Activated CD4-positive, alpha-beta memory T cell treated with anti-CD3 and anti-CD28 coated beads, Interleukin-2, amount 10 ng/mL, durations not matched to agents 7 days and 5 days (primary cell): ENCODE data around the gene TNFRSF18. TPM values are rescaled to one million over a fixed set of nuclear protein-coding genes. Genes with fewer than 3 reads are reported as not detected.
"Not testable (repeated sequence)": the region's sequence is repeated elsewhere in the genome, so short reads cannot be mapped to it uniquely, and the experiment has no call there.

Experiments
- CTCF ChIA-PET: fragments of 350-600 bp; sonication (Branson Sonifier 250); formaldehyde crosslinking; loops from one replicate; lab custom pipeline; 2021; ENCODE audit warnings: antibody characterized with exemption, inconsistent platforms; lab: Charles Lee
- POLR2A ChIA-PET: fragments of 350-600 bp; sonication (Branson Sonifier 250); formaldehyde crosslinking; loops from one replicate; lab custom pipeline; 2021; ENCODE audit warnings: antibody characterized with exemption; lab: Charles Lee
- DNase-seq: peaks from one replicate; pipeline ENCODE4 v3.0.0-alpha.2; 2020
- H3K27ac Mint-ChIP-seq: one replicate; pipeline ENCODE4 v1.8.0; 2021; ENCODE audit warnings: mild to moderate bottlenecking, mixed read lengths
- H3K27me3 Mint-ChIP-seq: one replicate; pipeline ENCODE4 v1.8.0; 2021; ENCODE audit warnings: mixed read lengths
- H3K36me3 Mint-ChIP-seq: one replicate; pipeline ENCODE4 v1.8.0; 2021; ENCODE audit warnings: low read depth, mixed read lengths
- H3K4me1 Mint-ChIP-seq: one replicate; pipeline ENCODE4 v1.8.0; 2021; ENCODE audit warnings: mixed read lengths
- H3K4me3 Mint-ChIP-seq: one replicate; pipeline ENCODE4 v1.8.0; 2021; ENCODE audit warnings: mild to moderate bottlenecking, mixed read lengths
- H3K9me3 Mint-ChIP-seq: one replicate; pipeline ENCODE4 v1.8.0; 2021; ENCODE audit warnings: mixed read lengths
- total RNA-seq, 2 experiments: library from RNA; stranded (reverse); gene quantifications; one replicate each; pipeline ENCODE4 v1.2.3, GENCODE V29; 2021

TNFRSF18 gene
- total RNA-seq, result 100 to 1,000 TPM; 115 to 116 TPM

GRCh38 chr1:1206376-1206965 is at the start of gene TNFRSF18:
TNFRSF18 (minus strand) TSS chr1:1206592; CDS start chr1:1206571, 21 bp downstream.
- peaks cover 39% of the 10 kb centered on the region for H3K4me1 Mint-ChIP-seq
- ChIA-PET CTCF (interaction anchor here (2.8 kb wide), 1 partner anchor 84 kb away, joined by 10 read pairs; no protein-coding TSS in a partner anchor), POLR2A (interaction anchor here (0.9 to 4.5 kb wide), 6 partner anchors 11 to 168 kb away, joined by 3 to 65 read pairs (median 4); no protein-coding TSS in a partner anchor)
- no peaks in the 10 kb centered on the region for H3K27me3 Mint-ChIP-seq
- H3K27ac Mint-ChIP-seq, result peak within 1 kb of the TSS; percentile 99
- DNase-seq, result peak; percentile 62
- peak within 1 kb of the TSS; percentile 78 for H3K4me3 Mint-ChIP-seq
- H3K9me3 Mint-ChIP-seq, result no peaks in the 10 kb centered on the region
- H3K36me3 Mint-ChIP-seq, result peaks cover 18% of the 10 kb centered on the region

GRCh38 chr1:1255611-1256010 is 49.2 kb upstream of the TNFRSF18 start:
- Mint-ChIP-seq H3K27ac (no peak overlapping the region), H3K9me3 (no peaks in the 10 kb centered on the region), H3K4me3 (no peak overlapping the region), H3K4me1 (peaks cover 16% of the 10 kb centered on the region), H3K27me3 (no peaks in the 10 kb centered on the region), H3K36me3 (peaks cover 44% of the 10 kb centered on the region)
- DNase-seq, result no peak
- POLR2A ChIA-PET, result no interaction called here
- CTCF ChIA-PET, result no interaction called here

- DNase-seq, result no peak
- Mint-ChIP-seq H3K4me1 (peaks cover 19% of the 10 kb centered on the region), H3K27ac (no peak overlapping the region), H3K9me3 (no peaks in the 10 kb centered on the region), H3K36me3 (peaks cover 38% of the 10 kb centered on the region), H3K27me3 (no peaks in the 10 kb centered on the region), H3K4me3 (no peak overlapping the region)
- ChIA-PET POLR2A (no interaction called here), CTCF (interaction anchor here (0.7 kb wide), 1 partner anchor 9 kb away, joined by 3 read pairs; no protein-coding TSS in a partner anchor)
Observed at GRCh38 chr1:1255078-1255477, 48.7 kb upstream of the TNFRSF18 start.

- H3K36me3 Mint-ChIP-seq, result peaks cover 34% of the 10 kb centered on the region
- POLR2A ChIA-PET, result no interaction called here
- H3K4me3 Mint-ChIP-seq, result no peak overlapping the region
- CTCF ChIA-PET, result interaction anchor here (0.7 kb wide), 1 partner anchor 9 kb away, joined by 3 read pairs; no protein-coding TSS in a partner anchor
- peaks cover 21% of the 10 kb centered on the region for H3K4me1 Mint-ChIP-seq
- H3K27ac Mint-ChIP-seq, result no peak overlapping the region
- no peak for DNase-seq
- H3K9me3 Mint-ChIP-seq, result no peaks in the 10 kb centered on the region
- H3K27me3 Mint-ChIP-seq, result no peaks in the 10 kb centered on the region
Observed at GRCh38 chr1:1254667-1254998, 48.2 kb upstream of the TNFRSF18 start.

GRCh38 chr1:1253972-1254666 is 47.7 kb upstream of the TNFRSF18 start:
- POLR2A ChIA-PET, result no interaction called here
- Mint-ChIP-seq H3K4me3 (no peak overlapping the region), H3K4me1 (peaks cover 23% of the 10 kb centered on the region), H3K9me3 (no peaks in the 10 kb centered on the region), H3K36me3 (peaks cover 29% of the 10 kb centered on the region), H3K27ac (no peak overlapping the region), H3K27me3 (no peaks in the 10 kb centered on the region)
- no peak for DNase-seq
- CTCF ChIA-PET, result no interaction called here

- H3K27ac Mint-ChIP-seq, result no peak overlapping the region
- peaks cover 28% of the 10 kb centered on the region for H3K36me3 Mint-ChIP-seq
- no peaks in the 10 kb centered on the region for H3K9me3 Mint-ChIP-seq
- H3K4me1 Mint-ChIP-seq, result peaks cover 23% of the 10 kb centered on the region
- DNase-seq, result no peak
- ChIA-PET CTCF (no interaction called here), POLR2A (no interaction called here)
- H3K4me3 Mint-ChIP-seq, result no peak overlapping the region
- H3K27me3 Mint-ChIP-seq, result no peaks in the 10 kb centered on the region
Observed at GRCh38 chr1:1253314-1253713, 46.9 kb upstream of the TNFRSF18 start.

- H3K4me3 Mint-ChIP-seq, result no peak overlapping the region
- DNase-seq, result peak; percentile 82
- H3K27me3 Mint-ChIP-seq, result peaks cover 4% of the 10 kb centered on the region
- H3K27ac Mint-ChIP-seq, result peak overlapping the region; percentile 54
- POLR2A ChIA-PET, result interaction anchor here (1.0 to 1.5 kb wide), 5 partner anchors 10 to 54 kb away, joined by 3 to 7 read pairs (median 5); partner anchors contain the start of genes B3GALT6 and SDF4
- H3K36me3 Mint-ChIP-seq, result peaks cover 17% of the 10 kb centered on the region
- H3K9me3 Mint-ChIP-seq, result no peaks in the 10 kb centered on the region
- H3K4me1 Mint-ChIP-seq, result peaks cover 16% of the 10 kb centered on the region
- CTCF ChIA-PET, result interaction anchor here (0.7 to 2.0 kb wide), 8 partner anchors 121 to 254 kb away, joined by 3 to 20 read pairs (median 4); partner anchors contain the start of gene C1orf159
Observed at GRCh38 chr1:1250786-1251284, 44.4 kb upstream of the TNFRSF18 start.

- H3K4me3 Mint-ChIP-seq, CTCF ChIA-PET, DNase-seq, H3K27me3 Mint-ChIP-seq, H3K27ac Mint-ChIP-seq, H3K9me3 Mint-ChIP-seq, POLR2A ChIA-PET, H3K36me3 Mint-ChIP-seq: not testable (repeated sequence)
- peaks cover 16% of the 10 kb centered on the region for H3K4me1 Mint-ChIP-seq
Observed at GRCh38 chr1:1248009-1248913, 41.9 kb upstream of the TNFRSF18 start.

GRCh38 chr1:1247341-1247913 is 41.0 kb upstream of the TNFRSF18 start:
- Mint-ChIP-seq H3K27me3 (peaks cover 4% of the 10 kb centered on the region), H3K9me3 (no peaks in the 10 kb centered on the region), H3K4me1 (peaks cover 16% of the 10 kb centered on the region), H3K27ac (no peak overlapping the region), H3K36me3 (no peaks in the 10 kb centered on the region), H3K4me3 (no peak overlapping the region)
- ChIA-PET CTCF (no interaction called here), POLR2A (no interaction called here)
- DNase-seq, result no peak

- H3K27ac Mint-ChIP-seq, result no peak within 1 kb of the TSS
- POLR2A ChIA-PET, result no interaction called here
- no peaks in the 10 kb centered on the region for H3K36me3 Mint-ChIP-seq
- peaks cover 14% of the 10 kb centered on the region for H3K4me1 Mint-ChIP-seq
- peaks cover 4% of the 10 kb centered on the region for H3K27me3 Mint-ChIP-seq
- no peaks in the 10 kb centered on the region for H3K9me3 Mint-ChIP-seq
- DNase-seq, result no peak
- H3K4me3 Mint-ChIP-seq, result no peak within 1 kb of the TSS
- CTCF ChIA-PET, result no interaction called here
Observed at GRCh38 chr1:1246577-1247340, 40.4 kb upstream of the TNFRSF18 start, which contains the start of gene C1QTNF12. C1QTNF12 (minus strand) TSS chr1:1246722; CDS start chr1:1246690, 32 bp downstream.

GRCh38 chr1:1245817-1246576 is 39.6 kb upstream of the TNFRSF18 start:
- ChIA-PET CTCF (no interaction called here), POLR2A (no interaction called here)
- Mint-ChIP-seq H3K36me3 (no peaks in the 10 kb centered on the region), H3K4me1 (peaks cover 12% of the 10 kb centered on the region), H3K9me3 (no peaks in the 10 kb centered on the region), H3K27ac (no peak overlapping the region), H3K4me3 (no peak overlapping the region), H3K27me3 (peaks cover 4% of the 10 kb centered on the region)
- DNase-seq, result no peak
